Prostate gland (tissue), 2 donors: ENCODE measurements around the gene STAT4. TPM values are rescaled to one million over a fixed set of nuclear protein-coding genes. Genes with fewer than 3 reads are reported as not detected.

Experiments
- DNase-seq: peaks from one replicate; pipeline ENCODE4 v3.0.0-alpha.2; 2019; ENCODE audit warnings: low spot score
- H3K27ac ChIP-seq, 2 donors: fragments of 200-600 bp; sonication (generic); 2 replicates each; pipeline ENCODE4 v1.5.1; 2017 to 2019
- H3K27me3 ChIP-seq: fragments of 200-600 bp; sonication (generic); replicated peaks from 2 replicates; pipeline ENCODE4 v1.5.1; 2019; ENCODE audit not compliant: insufficient read depth
- H3K36me3 ChIP-seq, 2 donors: fragments of 200-600 bp; sonication (generic); 1 replicate in 1 of 2; 2 replicates in 1 of 2; pipeline versions ENCODE4 v1.5.1 to v1.8.1; 2017 to 2019
- H3K4me1 ChIP-seq: fragments of 200-600 bp; sonication (generic); replicated peaks from 2 replicates; pipeline ENCODE4 v1.5.1; 2019
- H3K4me3 ChIP-seq, 2 donors: fragments of 200-600 bp; sonication (generic); 2 replicates each; pipeline ENCODE4 v1.5.1; 2017 to 2019
- H3K9me3 ChIP-seq: fragments of 200-600 bp; sonication (generic); 2 replicates; pipeline ENCODE4 v1.5.1; 2017
- POLR2A ChIP-seq: fragments of 450-650 bp; IDR thresholded peaks from one replicate; pipeline ENCODE4 v1.6.1; 2016; ENCODE audit warnings: antibody characterized with exemption, mild to moderate bottlenecking
- POLR2AphosphoS5 ChIP-seq: sonication (generic); formaldehyde crosslinking; IDR thresholded peaks from one replicate; pipeline ENCODE4 v1.6.1; 2017; ENCODE audit warnings: antibody characterized with exemption
- WGBS: methylation state at CpG from one replicate; pipeline ENCODE4 v1.1.5; 2018; 5-methylcytosine and 5-hydroxymethylcytosine counted together
- intact Hi-C: fragments of 100-400 bp; cut with DNase I; formaldehyde crosslinking; loops from one replicate; pipeline ENCODE4 v1.14.2; 2022
- total RNA-seq, 2 donors: library from RNA; depleted of rRNA; stranded (reverse); fragments of >200 nt; gene quantifications; one replicate each; pipeline ENCODE4 v1.1.0, GENCODE V29; 2016
- TF ChIP-seq, protein P1 (sequence below), 4 experiments: fragments of 200-600 bp in 2 of 4; fragments of 450-650 bp in 2 of 4; sonication (generic) in 2 of 4; IDR thresholded peaks; 1 replicate in 3 of 4; 2 replicates in 1 of 4; pipeline ENCODE4 v1.5.1; 2016 to 2019; ENCODE audit warnings: antibody characterized with exemption in 4 of 4, mild to moderate bottlenecking in 2 of 4, moderate library complexity in 2 of 4

STAT4 gene
- total RNA-seq, 2 donors from 2014 or later, result 0.41 to 8.8 TPM

DNA sequence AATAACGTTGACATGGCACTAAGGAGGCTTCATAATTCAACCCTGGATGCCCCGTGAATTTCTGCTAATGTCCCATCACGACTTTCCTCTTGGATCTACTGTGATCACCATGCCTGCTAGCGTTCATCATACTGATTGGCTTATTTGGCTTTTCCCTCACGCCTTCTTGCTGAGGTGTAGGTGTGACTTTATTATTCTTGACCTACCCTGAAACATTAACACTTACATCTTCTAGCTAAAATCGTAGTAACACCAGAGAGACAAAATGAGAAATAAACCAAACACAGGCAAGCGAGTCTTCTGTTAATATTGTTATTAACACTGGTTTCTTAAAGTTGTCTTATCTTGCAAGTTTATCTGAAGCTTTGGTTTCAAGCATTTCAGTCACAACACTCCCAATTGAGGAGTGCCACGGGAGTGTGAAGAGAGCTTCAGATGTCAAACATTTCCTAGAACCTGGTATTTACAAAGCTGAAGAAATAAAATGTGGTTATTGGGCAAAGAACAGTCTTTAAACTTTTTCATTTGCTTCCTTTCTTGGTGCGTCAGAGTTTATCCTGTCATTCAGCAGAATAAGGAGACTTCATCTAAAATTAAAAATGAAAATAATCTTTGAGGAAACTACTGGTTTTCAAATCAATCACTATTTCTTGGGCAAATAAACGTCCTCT lies 121.4 kb downstream of the STAT4 start:
- Histone ChIP-seq H3K27ac (no peak overlapping the region), H3K36me3 (no peaks in the 10 kb centered on the region), H3K4me1 (no peaks in the 10 kb centered on the region), H3K27me3 (no peaks in the 10 kb centered on the region), H3K9me3 (no peaks in the 10 kb centered on the region), H3K4me3 (no peak overlapping the region)
- TF ChIP-seq POLR2AphosphoS5 (no peak), POLR2A (no peak)
- TF ChIP-seq, protein P1, sequence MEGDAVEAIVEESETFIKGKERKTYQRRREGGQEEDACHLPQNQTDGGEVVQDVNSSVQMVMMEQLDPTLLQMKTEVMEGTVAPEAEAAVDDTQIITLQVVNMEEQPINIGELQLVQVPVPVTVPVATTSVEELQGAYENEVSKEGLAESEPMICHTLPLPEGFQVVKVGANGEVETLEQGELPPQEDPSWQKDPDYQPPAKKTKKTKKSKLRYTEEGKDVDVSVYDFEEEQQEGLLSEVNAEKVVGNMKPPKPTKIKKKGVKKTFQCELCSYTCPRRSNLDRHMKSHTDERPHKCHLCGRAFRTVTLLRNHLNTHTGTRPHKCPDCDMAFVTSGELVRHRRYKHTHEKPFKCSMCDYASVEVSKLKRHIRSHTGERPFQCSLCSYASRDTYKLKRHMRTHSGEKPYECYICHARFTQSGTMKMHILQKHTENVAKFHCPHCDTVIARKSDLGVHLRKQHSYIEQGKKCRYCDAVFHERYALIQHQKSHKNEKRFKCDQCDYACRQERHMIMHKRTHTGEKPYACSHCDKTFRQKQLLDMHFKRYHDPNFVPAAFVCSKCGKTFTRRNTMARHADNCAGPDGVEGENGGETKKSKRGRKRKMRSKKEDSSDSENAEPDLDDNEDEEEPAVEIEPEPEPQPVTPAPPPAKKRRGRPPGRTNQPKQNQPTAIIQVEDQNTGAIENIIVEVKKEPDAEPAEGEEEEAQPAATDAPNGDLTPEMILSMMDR (IDR thresholded peaks at IDR 0.05), result no peak
- 74% methylated on average over 10 of the region's 10 CpGs for WGBS
- no peak for DNase-seq
- intact Hi-C loops, result loop anchor here (5.0 kb wide), 1 partner anchor 247 kb away; no protein-coding TSS in a partner anchor

DNA sequence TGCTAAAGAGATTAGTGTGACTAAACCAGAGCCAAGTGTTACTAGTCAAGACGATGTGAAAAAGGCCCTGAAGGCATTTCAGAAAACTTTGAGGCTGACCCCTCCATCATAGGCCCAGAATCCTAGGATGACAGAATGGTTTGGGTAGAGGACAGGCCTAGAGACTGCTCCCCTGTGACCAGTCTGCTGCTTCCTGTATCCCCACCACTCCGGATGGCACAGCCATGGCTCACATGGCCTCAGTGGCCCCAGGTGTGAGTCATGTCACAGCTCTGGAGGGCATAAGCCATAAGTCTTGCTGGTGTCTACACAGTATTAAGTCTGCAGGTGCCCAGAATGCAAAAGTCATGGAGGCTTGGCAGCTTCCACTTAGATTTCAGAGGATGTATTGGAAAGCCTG lies 124.4 kb downstream of the STAT4 start:
- H3K27ac ChIP-seq, result no peak overlapping the region
- H3K4me1 ChIP-seq, result no peaks in the 10 kb centered on the region
- WGBS, result 46% methylated on average over 2 of the region's 2 CpGs
- H3K4me3 ChIP-seq, result no peak overlapping the region
- no peaks in the 10 kb centered on the region for H3K27me3 ChIP-seq
- DNase-seq, result no peak
- intact Hi-C loops, result loop anchor here (5.0 kb wide), 1 partner anchor 244 kb away; no protein-coding TSS in a partner anchor
- TF ChIP-seq, protein P1 (IDR thresholded peaks at IDR 0.05), result no peak
- no peaks in the 10 kb centered on the region for H3K36me3 ChIP-seq
- H3K9me3 ChIP-seq, result no peaks in the 10 kb centered on the region

DNA sequence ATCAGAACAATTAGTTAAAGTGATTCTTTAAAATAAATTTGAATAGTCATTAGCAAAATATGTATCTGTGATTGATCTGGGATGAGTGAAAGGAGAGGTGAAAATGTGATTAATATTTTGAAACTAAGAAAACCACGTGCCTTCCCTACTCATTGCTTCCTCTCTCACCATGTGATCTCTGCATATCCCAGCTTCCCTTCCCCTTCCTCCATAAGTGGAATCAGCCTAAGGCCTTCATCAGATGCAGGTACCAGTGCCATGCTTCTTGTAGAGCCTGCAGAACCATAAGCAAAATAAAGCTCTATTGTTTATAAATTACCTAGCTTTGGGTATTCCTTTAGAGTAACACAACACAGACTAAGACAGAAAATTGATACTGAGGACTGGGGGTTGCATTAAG lies 125.7 kb downstream of the STAT4 start:
- Histone ChIP-seq H3K27me3 (no peaks in the 10 kb centered on the region), H3K4me1 (no peaks in the 10 kb centered on the region), H3K36me3 (no peaks in the 10 kb centered on the region), H3K27ac (no peak overlapping the region), H3K9me3 (no peaks in the 10 kb centered on the region), H3K4me3 (no peak overlapping the region)
- intact Hi-C loops, result loop anchor here (5.0 kb wide), 1 partner anchor 243 kb away; no protein-coding TSS in a partner anchor
- no peak for DNase-seq
- 60% methylated on average over 1 of the region's 1 CpG for WGBS
- TF ChIP-seq POLR2A, result no peak
- TF ChIP-seq POLR2AphosphoS5, result no peak
- TF ChIP-seq, protein P1 (IDR thresholded peaks at IDR 0.05), result no peak

DNA sequence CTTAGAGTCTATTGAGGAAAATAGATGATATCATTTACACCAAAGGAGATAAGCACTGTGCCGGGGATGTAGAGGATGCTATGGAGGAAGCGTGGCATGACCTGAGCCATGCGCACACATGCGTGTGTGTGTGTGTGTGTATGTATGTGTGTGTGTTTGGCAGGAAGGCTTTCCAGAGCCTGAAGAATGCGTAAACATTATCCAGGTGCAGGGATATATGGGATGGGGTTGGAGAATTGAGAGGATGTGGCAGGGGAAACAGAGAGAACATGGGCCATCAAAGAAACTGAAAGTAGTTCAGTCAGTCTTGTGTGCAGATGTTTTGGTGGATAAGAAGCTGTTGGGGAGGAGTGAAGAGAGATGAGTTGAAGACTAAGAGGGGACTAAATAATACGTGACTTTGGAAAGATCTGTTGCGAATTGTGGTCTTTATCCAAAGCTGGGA lies 127.5 kb downstream of the STAT4 start:
- H3K4me3 ChIP-seq, result no peak overlapping the region

More for the DNA sequence above, 127.5 kb downstream of the STAT4 start:
- no peaks in the 10 kb centered on the region for H3K27me3 ChIP-seq
- H3K36me3 ChIP-seq, result no peaks in the 10 kb centered on the region
- no peaks in the 10 kb centered on the region for H3K9me3 ChIP-seq
- no peak for DNase-seq
- no peaks in the 10 kb centered on the region for H3K4me1 ChIP-seq
- TF ChIP-seq POLR2A (no peak), POLR2AphosphoS5 (no peak)
- TF ChIP-seq, protein P1 (IDR thresholded peaks at IDR 0.05), result no peak
- 88% methylated on average over 7 of the region's 7 CpGs for WGBS
- intact Hi-C loops, result loop anchor here (5.0 kb wide), 1 partner anchor 171 kb away; no protein-coding TSS in a partner anchor
- no peak overlapping the region for H3K27ac ChIP-seq
